DOHH2 (cell line): ENCODE results near the gene ESRRG.

Experiments used
- H3F3A ChIP-seq: fragments of 200-600 bp; sonication (generic), shearing (Covaris generic); 2 replicates; pipeline ENCODE4 v1.6.0; 2016; ENCODE audit warnings: antibody characterized with exemption, mild to moderate bottlenecking; ENCODE audit not compliant: control insufficient read depth, insufficient read depth
- H3K27ac ChIP-seq: fragments of 200-600 bp; sonication (generic); 2 replicates; pipeline ENCODE4 v1.5.1; 2014; ENCODE audit warnings: low read depth, mild to moderate bottlenecking, low read length, moderate library complexity
- H3K27me3 ChIP-seq: fragments of 200-600 bp; sonication (generic); 2 replicates; pipeline ENCODE4 v1.6.1; 2014; ENCODE audit warnings: mild to moderate bottlenecking, low read length, mixed read lengths; ENCODE audit not compliant: control insufficient read depth
- H3K36me3 ChIP-seq: fragments of 200-600 bp; sonication (generic); 2 replicates; pipeline ENCODE4 v1.6.1; 2014; ENCODE audit warnings: mild to moderate bottlenecking, low read length, moderate library complexity, mixed read lengths; ENCODE audit not compliant: control insufficient read depth
- H3K4me1 ChIP-seq: fragments of 200-600 bp; sonication (generic); 2 replicates; pipeline ENCODE4 v1.6.1; 2014; ENCODE audit warnings: mild to moderate bottlenecking, low read length, mixed read lengths; ENCODE audit not compliant: control insufficient read depth
- H3K4me2 ChIP-seq: fragments of 200-600 bp; sonication (generic); 2 replicates; pipeline ENCODE4 v1.6.0; 2014; ENCODE audit warnings: mild to moderate bottlenecking, low read length, moderate library complexity
- H3K4me3 ChIP-seq: fragments of 200-600 bp; sonication (generic); 2 replicates; pipeline ENCODE4 v1.5.1; 2014; ENCODE audit warnings: mild to moderate bottlenecking, low read length, mixed read lengths
- H3K79me2 ChIP-seq: fragments of 200-600 bp; sonication (generic); 2 replicates; pipeline ENCODE4 v1.6.1; 2014; ENCODE audit warnings: mild to moderate bottlenecking, low read length, mixed read lengths; ENCODE audit not compliant: control insufficient read depth
- H3K9me2 ChIP-seq: fragments of 200-600 bp; sonication (generic); replicated peaks from 2 replicates; pipeline ENCODE4 v1.6.1; 2014; ENCODE audit warnings: mild to moderate bottlenecking, low read length, mixed read lengths; ENCODE audit not compliant: control insufficient read depth
- H3K9me3 ChIP-seq: fragments of 200-600 bp; sonication (generic); 2 replicates; pipeline ENCODE4 v1.6.1; 2014; ENCODE audit warnings: antibody characterized with exemption, low read length, mixed read lengths; ENCODE audit not compliant: control insufficient read depth, insufficient read depth
- H4K20me1 ChIP-seq: fragments of 200-600 bp; sonication (generic); 2 replicates; pipeline ENCODE4 v1.6.0; 2014; ENCODE audit warnings: low read depth, mild to moderate bottlenecking, antibody characterized with exemption, low read length, moderate library complexity; ENCODE audit not compliant: control insufficient read depth, insufficient read depth
- EZH2phosphoT487 ChIP-seq: fragments of 200-600 bp; sonication (generic); IDR thresholded peaks from 2 replicates; pipeline ENCODE4 v1.6.1; 2017; ENCODE audit warnings: borderline replicate concordance, mild to moderate bottlenecking, antibody characterized with exemption, low read length, moderate library complexity, mixed read lengths
- TF ChIP-seq, protein P1 (sequence below): fragments of 200-600 bp; sonication (generic); IDR thresholded peaks from one replicate; pipeline ENCODE4 v1.5.1; 2014; ENCODE audit warnings: antibody characterized with exemption, mild to moderate bottlenecking, low read depth, low read length; ENCODE audit not compliant: poor library complexity, severe bottlenecking

Gene ESRRG

DNA sequence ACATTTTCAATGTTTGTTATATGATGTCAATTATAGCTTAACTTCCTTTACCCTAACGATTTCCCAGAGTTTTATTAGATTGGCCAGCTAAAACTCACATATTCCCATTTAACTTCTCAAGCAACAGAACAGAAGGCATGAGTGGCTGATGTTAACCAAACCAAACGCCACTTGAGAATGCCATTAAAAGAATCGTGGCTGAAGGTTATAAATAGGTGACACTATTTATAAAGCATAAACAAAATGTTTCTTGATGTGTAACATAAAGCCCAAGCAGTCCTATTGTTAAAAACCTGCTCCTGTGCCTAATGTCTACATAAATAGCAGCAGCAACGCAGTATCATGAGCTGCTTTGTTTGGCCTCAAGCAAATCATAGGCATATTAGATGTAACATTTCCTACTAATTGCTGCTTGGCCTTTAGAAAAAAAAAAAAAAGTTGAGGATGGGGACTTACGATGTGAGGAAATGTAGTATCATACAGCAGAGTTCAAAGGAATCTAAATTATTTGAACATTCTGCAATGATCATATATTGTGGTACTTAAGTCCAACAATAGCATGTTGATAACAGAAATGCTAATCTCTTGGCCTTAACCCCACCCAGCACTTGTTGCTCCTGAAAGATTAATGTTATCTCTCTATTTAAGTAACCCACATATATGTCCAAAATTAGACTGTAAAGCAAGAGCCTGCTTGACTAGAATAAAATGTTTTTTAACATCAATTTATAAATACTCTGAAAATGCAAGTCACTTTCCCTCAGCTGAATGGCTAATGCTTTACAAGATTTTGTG, 106.0 kb downstream of the ESRRG start:
- Histone ChIP-seq H3K36me3 (no peaks in the 10 kb centered on the region), H4K20me1 (no peaks in the 10 kb centered on the region), H3K4me3 (no peak overlapping the region), H3K9me2 (no peaks in the 10 kb centered on the region), H3K79me2 (no peaks in the 10 kb centered on the region), H3K9me3 (no peaks in the 10 kb centered on the region), H3K27ac (no peak overlapping the region), H3K27me3 (no peaks in the 10 kb centered on the region), H3K4me1 (no peaks in the 10 kb centered on the region), H3K4me2 (no peak overlapping the region), H3F3A (no peaks in the 10 kb centered on the region)
- TF ChIP-seq, protein P1, sequence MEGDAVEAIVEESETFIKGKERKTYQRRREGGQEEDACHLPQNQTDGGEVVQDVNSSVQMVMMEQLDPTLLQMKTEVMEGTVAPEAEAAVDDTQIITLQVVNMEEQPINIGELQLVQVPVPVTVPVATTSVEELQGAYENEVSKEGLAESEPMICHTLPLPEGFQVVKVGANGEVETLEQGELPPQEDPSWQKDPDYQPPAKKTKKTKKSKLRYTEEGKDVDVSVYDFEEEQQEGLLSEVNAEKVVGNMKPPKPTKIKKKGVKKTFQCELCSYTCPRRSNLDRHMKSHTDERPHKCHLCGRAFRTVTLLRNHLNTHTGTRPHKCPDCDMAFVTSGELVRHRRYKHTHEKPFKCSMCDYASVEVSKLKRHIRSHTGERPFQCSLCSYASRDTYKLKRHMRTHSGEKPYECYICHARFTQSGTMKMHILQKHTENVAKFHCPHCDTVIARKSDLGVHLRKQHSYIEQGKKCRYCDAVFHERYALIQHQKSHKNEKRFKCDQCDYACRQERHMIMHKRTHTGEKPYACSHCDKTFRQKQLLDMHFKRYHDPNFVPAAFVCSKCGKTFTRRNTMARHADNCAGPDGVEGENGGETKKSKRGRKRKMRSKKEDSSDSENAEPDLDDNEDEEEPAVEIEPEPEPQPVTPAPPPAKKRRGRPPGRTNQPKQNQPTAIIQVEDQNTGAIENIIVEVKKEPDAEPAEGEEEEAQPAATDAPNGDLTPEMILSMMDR = no peak
- TF ChIP-seq EZH2phosphoT487 = no peak

DNA sequence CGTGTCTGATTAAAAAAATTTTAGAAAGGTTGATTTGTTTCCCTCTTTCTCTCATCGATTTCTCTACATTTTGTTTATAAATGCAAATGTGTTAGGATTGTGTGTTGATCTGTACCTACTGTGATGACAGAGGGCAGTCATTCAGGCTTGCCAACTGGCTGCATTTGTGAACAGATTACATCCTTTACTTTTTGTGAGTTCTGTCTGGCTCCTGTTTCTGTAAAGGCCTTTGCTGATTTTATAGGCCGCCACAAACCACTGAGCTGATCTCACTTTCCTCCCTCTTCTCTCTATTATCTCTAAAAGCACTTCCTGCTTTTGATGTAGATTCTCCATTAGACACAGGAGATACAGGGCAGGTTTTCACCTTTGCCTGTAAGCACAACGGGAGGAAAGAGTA, 106.8 kb downstream of the ESRRG start:
- no peak overlapping the region for H3K4me3 ChIP-seq
- no peaks in the 10 kb centered on the region for H3K27me3 ChIP-seq

DNA sequence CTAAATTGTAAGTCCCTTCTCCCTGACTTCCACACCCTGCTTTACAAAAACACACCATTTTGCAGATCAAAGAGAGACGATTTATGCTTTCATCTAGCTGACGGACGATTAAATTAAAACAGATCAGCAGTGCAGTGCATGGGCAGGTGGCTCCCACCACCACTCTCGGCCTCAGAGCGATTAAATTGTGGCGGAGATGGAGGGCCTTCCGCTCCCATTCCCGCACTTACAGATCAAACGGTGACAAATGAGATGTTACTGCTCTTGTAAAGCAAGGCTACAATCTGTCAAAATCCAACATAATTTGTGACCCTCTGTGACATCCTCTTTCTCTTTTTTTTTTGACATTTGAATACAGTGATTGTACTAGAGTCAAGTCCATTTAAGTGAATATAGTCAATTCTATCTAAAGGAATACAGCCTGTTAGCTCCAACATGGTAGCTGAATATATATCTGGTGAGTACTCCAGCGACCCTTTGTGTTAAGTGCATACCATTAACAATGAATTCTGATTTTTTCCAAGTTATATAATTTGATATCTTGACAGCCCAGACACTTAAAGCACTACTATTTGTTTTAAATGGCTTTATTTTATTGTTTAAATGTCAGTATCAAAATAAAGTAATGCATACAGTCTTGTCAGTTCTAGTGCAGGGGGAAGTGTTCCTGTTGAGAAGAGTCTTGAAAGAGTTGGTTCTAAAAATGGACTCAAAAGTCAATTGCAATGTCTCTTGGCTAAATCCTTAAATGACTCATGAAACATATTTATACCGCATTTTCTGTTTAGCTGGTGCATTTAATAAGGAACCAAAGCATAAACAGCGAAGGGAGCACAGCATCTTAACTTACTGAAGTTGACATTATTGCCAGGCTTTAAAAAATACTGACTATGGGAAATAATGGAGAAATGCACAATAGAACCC, 109.0 kb downstream of the ESRRG start:
- TF ChIP-seq, protein P1 = no peak
- TF ChIP-seq EZH2phosphoT487 = no peak
- H3K27me3 ChIP-seq = no peaks in the 10 kb centered on the region
- H3K9me2 ChIP-seq = no peaks in the 10 kb centered on the region
- no peaks in the 10 kb centered on the region for H3K79me2 ChIP-seq
- no peak overlapping the region for H3K4me3 ChIP-seq
- no peaks in the 10 kb centered on the region for H3F3A ChIP-seq
- no peaks in the 10 kb centered on the region for H3K4me1 ChIP-seq
- H3K27ac ChIP-seq = no peak overlapping the region
- no peaks in the 10 kb centered on the region for H4K20me1 ChIP-seq
- no peaks in the 10 kb centered on the region for H3K9me3 ChIP-seq
- no peak overlapping the region for H3K4me2 ChIP-seq
- no peaks in the 10 kb centered on the region for H3K36me3 ChIP-seq

More for the DNA sequence above, 106.8 kb downstream of the ESRRG start:
- no peaks in the 10 kb centered on the region for H3K9me3 ChIP-seq
- no peak overlapping the region for H3K27ac ChIP-seq
- H3K4me1 ChIP-seq = no peaks in the 10 kb centered on the region
- H3F3A ChIP-seq = no peaks in the 10 kb centered on the region
- no peaks in the 10 kb centered on the region for H3K9me2 ChIP-seq
- no peak overlapping the region for H3K4me2 ChIP-seq
- no peaks in the 10 kb centered on the region for H3K36me3 ChIP-seq
- H3K79me2 ChIP-seq = no peaks in the 10 kb centered on the region
- H4K20me1 ChIP-seq = no peaks in the 10 kb centered on the region
- TF ChIP-seq, protein P1 = no peak
- no peak for TF ChIP-seq EZH2phosphoT487
